ENCODE data around the gene LMBRD2.
A peak's percentile ranks its signal among the peaks of the same experiment; 100 is the strongest.
"Not testable (repeated sequence)": the region's sequence is repeated elsewhere in the genome, so short reads cannot be mapped to it uniquely, and the experiment has no call there.

The LMBRD2 gene

GRCh38 chr5:36160617-36161016, 8.9 kb upstream of the LMBRD2 start:
- no peak for DNase-seq

GRCh38 chr5:36158144-36158543, 6.5 kb upstream of the LMBRD2 start:
- DNase-seq, result no peak

- no peak for DNase-seq
Measured at GRCh38 chr5:36156619-36157018, 4.9 kb upstream of the LMBRD2 start.

- no peak for DNase-seq
Measured at GRCh38 chr5:36156121-36156601, 4.5 kb upstream of the LMBRD2 start.

- no peak for DNase-seq
Measured at GRCh38 chr5:36155291-36155690, 3.6 kb upstream of the LMBRD2 start.

GRCh38 chr5:36153726-36154125, 2.0 kb upstream of the LMBRD2 start:
- DNase-seq, result no peak

GRCh38 chr5:36153298-36153677, 1.6 kb upstream of the LMBRD2 start:
- DNase-seq, result no peak

GRCh38 chr5:36152324-36153297, 924 bp upstream of the LMBRD2 start:
- DNase-seq, result no peak

GRCh38 chr5:36150676-36151433, 832 bp downstream of the LMBRD2 start:
- peak; percentile 73 for DNase-seq

GRCh38 chr5:36147681-36148080, 4.0 kb downstream of the LMBRD2 start:
- DNase-seq, result no peak

- no peak for DNase-seq
Measured at GRCh38 chr5:36146390-36146789, 5.3 kb downstream of the LMBRD2 start.

GRCh38 chr5:36145311-36145710, 6.4 kb downstream of the LMBRD2 start:
- no peak for DNase-seq

- DNase-seq, result no peak
Measured at GRCh38 chr5:36138900-36139683, 12.6 kb downstream of the LMBRD2 start.

GRCh38 chr5:36136581-36136980, 15.1 kb downstream of the LMBRD2 start:
- no peak for DNase-seq

- DNase-seq, result no peak
Measured at GRCh38 chr5:36135988-36136387, 15.7 kb downstream of the LMBRD2 start.

- DNase-seq, result not testable (repeated sequence)
Measured at GRCh38 chr5:36133009-36133408, 18.7 kb downstream of the LMBRD2 start.

GRCh38 chr5:36129666-36130065, 22.0 kb downstream of the LMBRD2 start:
- not testable (repeated sequence) for DNase-seq

- DNase-seq, result no peak
Measured at GRCh38 chr5:36128795-36129194, 22.9 kb downstream of the LMBRD2 start.

- no peak for DNase-seq
Measured at GRCh38 chr5:36125868-36126267, 25.8 kb downstream of the LMBRD2 start.

GRCh38 chr5:36111238-36111637, 40.4 kb downstream of the LMBRD2 start:
- no peak for DNase-seq

GRCh38 chr5:36108758-36109460, 42.8 kb downstream of the LMBRD2 start:
- DNase-seq, result no peak

GRCh38 chr5:36105819-36106218, 45.9 kb downstream of the LMBRD2 start:
- no peak for DNase-seq
